Measurements from ENCODE around the gene OR5C1.

DNA sequence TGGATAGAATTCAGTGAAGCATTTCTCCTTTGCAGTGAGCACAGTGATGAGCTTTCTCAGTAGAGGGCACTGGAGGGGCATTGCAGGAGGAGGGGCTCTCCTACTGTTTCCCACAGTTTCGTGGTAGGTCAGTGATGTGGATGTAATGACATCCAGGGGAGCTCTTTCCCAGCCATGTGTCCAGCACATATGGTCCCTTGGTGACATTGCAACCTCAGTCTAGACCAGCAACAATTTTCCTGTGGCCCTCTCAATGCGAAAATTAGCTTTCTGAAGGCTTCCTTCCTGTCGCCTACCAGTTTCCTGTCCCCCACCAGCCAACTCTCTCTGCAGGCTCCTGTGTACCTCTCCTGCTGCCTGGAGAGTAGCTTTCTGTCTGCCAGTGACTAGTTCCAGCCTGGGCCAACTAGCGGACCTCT, 46.6 kb downstream of the OR5C1 start:
- TF ChIP-seq, protein P1, sequence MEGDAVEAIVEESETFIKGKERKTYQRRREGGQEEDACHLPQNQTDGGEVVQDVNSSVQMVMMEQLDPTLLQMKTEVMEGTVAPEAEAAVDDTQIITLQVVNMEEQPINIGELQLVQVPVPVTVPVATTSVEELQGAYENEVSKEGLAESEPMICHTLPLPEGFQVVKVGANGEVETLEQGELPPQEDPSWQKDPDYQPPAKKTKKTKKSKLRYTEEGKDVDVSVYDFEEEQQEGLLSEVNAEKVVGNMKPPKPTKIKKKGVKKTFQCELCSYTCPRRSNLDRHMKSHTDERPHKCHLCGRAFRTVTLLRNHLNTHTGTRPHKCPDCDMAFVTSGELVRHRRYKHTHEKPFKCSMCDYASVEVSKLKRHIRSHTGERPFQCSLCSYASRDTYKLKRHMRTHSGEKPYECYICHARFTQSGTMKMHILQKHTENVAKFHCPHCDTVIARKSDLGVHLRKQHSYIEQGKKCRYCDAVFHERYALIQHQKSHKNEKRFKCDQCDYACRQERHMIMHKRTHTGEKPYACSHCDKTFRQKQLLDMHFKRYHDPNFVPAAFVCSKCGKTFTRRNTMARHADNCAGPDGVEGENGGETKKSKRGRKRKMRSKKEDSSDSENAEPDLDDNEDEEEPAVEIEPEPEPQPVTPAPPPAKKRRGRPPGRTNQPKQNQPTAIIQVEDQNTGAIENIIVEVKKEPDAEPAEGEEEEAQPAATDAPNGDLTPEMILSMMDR (IDR thresholded peaks at IDR 0.05), result no peak
- TF ChIP-seq POLR2A (IDR thresholded peaks at IDR 0.05) (no peak), POLR2AphosphoS5 (IDR thresholded peaks at IDR 0.05; ENCODE audit: insufficient read depth in 1 of 2, low read depth in 1 of 2) (no peak)
